Fibroblast of skin of abdomen (primary cell): ENCODE data around the gene IFI27L1. TPM values are rescaled to one million over a fixed set of nuclear protein-coding genes. Genes with fewer than 3 reads are reported as not detected.

ENCODE experiments used
- DNase-seq: peaks from one replicate; pipeline ENCODE4 v3.0.0-alpha.2; 2013
- polyA plus RNA-seq, 2 experiments: library from polyadenylated mRNA; unstranded; fragments of 120-200 nt; gene quantifications; one replicate each; pipeline ENCODE4 v1.2.1, GENCODE V29; 2013; ENCODE audit not compliant: insufficient read length in 2 of 2

The IFI27L1 gene, protein sequence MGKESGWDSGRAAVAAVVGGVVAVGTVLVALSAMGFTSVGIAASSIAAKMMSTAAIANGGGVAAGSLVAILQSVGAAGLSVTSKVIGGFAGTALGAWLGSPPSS
- 22.4 TPM for polyA plus RNA-seq (2013, experiment 1 of 2; ENCODE audit: insufficient read length)
- polyA plus RNA-seq (2013, experiment 2 of 2; ENCODE audit: insufficient read length): 22.4 TPM

DNA sequence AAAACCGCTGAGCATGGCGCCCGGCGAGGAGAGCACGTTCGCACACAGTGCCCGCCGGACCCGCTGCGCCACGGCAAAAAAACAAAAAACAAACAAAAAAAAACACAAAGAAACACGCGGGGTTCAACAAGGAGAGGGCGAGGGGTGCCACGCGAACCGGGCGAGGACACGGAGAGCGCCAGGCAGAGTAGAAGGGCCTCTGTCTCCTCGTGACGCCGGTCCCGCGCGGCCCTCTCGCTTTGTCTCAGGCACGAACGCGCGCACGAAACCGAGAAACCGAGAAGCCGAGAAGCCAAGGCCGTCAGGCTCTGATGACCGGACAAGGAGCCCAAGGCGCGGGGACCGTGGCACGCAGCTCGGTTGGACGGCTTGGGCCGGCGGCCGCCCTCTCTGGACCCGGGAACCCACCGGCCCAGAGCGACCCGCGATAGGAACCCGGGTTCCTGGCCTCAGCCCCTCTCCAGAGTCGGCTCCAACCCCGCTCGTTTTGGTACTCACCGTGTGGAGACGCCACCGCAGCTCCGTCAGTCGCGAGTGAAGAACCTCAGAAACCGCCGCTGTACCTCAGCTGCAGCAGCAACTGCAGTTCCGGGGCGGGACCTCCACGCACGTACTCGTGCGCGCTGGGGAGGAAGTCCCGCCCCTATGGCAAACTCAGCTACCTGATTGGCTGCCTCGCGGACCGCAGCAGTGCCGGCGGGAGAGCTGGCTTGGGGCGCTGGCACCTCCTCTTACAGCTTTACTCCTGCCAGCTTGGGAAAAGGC lies at the start of gene IFI27L1, which contains the start of gene DDX24:
IFI27L1 (plus strand) TSS at position 690 of the 765 bp plus-strand sequence. CDS start 15,628 bp downstream, outside the sequence.
DDX24 (minus strand) TSS at position 582 of the 765 bp plus-strand sequence. CDS start 1,460 bp downstream, outside the sequence.
- DNase-seq: peak; percentile 93

DNA sequence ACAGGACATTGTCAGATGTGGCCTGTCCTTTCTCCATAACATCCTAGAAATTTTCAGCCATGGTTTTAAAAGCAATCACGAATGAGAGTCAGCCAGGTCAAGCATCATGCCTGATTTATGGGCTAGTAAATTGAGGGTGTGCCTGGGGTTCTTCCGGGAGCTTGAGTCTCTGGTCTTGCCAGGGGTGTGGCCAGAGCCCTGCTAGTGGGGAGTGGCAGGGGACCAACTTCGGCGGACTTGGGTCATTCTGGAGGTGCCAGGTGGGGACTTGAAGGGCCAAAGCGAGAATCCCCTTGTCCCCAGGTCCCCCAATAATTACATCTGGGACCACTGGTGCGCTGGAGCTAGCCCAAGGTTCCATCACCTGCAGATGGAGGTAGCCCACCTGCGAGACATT lies 49.2 kb upstream of the IFI27L1 start:
- DNase-seq: no peak

DNA sequence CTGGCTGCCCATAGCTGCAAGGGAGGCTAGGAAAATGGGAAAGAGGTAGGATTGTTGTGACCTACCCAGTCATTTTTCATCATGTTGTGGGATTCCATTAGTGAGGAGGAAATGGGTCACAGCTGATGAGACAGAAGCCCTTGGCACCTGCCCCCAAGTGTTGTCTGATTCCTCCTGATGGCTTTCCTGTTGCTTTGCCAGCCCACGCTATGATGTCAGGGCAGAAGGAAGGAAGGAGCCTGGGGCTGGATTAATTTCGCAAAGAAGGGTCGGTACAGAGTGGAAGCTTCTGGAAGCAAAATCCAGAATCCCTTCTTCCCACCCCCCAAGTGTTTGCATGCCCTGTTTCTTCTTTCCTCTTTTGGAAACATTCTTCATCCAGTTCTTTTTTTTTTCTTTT lies 46.2 kb upstream of the IFI27L1 start:
- DNase-seq: no peak

DNA sequence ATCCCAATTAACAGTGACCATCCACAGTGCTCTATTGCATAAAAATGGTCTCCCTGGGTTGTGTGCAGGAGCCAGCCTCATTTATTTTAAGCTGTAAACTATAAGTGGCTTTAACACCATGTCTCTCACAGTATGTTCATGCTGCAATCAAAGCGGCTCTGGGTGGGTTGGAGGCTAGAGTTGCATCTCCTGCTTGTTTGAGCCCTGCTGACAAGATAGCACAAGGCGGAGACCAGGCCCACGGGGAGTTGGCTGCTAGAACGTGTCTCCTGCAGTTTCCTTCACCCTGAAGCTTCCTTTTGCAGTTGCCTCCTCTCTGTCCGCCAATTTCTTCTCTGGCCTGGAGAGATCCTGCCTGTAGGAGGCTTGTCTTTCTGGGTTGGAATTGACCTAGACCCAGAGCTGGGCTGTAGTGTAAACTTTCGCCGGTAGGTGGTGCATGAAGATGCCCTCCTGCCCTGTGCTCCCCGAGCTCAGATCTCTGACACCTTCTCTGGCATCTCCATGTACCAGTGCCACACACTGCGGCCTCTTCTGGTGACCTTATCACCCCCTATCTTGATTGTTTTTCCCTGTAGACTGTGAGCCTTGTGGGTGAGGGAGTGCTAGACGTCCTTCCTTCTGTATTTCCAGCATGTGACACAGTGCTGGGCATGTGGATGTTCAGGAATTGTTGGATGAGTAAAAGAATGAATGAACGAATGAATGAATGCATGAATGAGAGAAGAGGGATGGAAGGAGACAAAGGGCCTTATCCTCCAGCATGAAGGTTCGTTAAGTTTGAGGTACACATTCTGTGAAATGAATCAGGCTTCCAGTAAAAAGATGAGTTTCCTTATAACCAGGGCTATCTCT lies 44.6 kb upstream of the IFI27L1 start:
- DNase-seq: peak; percentile 58

DNA sequence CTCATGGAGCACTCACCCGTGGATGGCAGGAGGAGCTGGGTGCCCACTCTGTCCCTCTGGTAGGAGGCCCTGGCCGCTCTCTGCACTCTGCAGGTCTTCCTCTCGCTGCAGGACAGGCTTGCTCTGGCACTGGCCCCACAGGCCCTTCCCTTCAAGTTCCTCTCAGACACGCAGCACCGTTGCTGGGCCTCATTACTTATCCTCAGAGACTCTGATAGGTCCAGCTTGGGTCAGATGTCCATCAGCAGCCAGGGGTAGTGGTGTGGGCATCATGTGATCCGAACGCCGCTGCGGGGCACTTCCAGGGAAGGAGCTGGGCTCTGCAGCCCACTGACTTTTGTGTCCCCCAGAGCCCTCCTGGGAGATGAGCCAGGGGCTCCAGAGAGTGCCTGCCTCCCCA lies 43.2 kb upstream of the IFI27L1 start:
- DNase-seq: no peak

DNA sequence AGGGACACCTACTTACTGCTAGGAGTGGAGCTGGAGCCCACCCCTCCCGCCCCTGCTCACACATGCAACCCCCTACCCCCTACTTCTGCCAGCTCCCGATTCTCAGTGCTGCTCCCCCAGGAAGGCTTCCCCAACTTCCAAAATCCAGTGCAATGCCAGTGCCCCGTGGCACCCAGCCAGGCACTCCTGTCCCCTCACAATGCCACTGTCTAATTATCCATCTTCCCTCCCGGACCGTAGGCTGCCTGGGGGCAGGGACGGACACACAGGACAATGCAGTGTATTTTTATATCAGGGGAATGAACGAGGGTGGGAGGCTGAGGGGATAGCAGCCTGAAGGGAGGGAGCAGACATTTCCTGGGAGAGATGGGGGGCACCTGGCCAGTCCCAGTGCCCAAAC lies 42.6 kb upstream of the IFI27L1 start:
- no peak for DNase-seq

DNA sequence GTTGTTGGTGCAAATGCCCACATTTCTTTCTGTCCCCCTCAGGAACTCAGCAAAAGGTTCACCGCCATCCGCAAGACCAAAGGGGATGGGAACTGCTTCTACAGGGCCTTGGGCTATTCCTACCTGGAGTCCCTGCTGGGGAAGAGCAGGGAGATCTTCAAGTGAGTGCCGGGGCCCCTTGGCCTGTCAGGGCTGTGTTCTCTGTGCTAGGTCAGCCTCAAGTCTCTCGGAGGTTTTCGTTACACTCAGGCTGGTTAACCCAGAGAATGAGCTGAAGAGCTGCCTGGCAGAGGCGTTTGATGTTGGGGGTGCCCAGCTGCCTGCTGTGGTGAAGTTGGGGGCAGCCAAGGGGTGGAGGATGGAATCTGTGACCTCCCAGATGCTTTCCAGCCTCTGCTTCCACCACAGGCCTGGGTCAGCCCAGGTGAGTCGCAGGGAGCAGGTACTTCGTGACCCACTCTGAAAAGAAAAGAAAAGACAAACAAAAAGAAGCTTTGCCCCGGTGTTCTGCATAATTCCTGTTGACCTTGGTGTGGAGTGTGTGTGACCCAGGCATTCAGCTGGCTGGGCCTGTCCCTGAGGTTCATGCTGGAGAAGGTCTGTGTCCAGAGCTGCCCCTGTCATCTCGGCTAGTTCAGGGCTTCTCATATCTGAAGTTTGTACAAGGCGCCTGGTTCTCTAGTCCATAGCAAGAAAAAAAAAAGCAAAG lies 42.0 kb upstream of the IFI27L1 start:
- no peak for DNase-seq

DNA sequence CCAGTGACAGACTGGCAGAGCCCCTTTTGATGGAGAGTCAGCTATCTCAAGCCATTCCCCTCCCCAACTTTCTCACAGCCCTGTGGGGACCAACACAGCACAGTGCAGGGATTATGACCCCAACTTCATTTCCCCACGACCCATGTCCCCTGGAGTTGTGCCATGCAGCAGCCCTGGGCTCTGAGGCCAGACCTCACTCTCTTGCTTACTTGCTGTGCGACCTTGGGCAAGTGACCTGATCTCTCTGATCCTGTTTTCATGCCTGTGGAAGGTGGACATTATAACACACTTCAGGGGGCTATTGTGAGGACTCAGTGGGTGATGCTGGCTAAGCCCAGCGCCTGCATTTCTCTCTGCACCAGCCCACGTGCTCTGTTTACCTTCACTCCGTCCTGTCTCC lies 40.9 kb upstream of the IFI27L1 start:
- no peak for DNase-seq

DNA sequence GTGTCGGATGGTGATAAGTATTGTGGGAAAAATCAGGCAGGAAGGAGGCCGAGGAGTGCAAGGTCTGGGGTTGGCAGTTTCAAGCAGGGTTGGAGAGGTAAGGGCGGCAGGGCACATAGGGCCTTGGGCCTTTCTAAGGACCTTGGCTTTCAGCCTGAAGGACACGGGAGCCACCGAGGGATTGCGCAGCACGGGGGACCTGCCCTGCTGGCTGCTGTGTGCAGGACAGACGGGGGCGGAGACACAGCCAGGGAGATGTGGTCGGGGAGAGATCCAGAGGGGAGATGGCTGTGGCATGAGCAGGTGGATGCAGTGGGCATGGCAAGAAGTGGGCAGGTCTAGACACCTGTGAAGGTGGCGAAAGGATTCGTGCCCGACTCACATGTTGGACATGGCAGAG lies 40.3 kb upstream of the IFI27L1 start:
- DNase-seq: no peak

DNA sequence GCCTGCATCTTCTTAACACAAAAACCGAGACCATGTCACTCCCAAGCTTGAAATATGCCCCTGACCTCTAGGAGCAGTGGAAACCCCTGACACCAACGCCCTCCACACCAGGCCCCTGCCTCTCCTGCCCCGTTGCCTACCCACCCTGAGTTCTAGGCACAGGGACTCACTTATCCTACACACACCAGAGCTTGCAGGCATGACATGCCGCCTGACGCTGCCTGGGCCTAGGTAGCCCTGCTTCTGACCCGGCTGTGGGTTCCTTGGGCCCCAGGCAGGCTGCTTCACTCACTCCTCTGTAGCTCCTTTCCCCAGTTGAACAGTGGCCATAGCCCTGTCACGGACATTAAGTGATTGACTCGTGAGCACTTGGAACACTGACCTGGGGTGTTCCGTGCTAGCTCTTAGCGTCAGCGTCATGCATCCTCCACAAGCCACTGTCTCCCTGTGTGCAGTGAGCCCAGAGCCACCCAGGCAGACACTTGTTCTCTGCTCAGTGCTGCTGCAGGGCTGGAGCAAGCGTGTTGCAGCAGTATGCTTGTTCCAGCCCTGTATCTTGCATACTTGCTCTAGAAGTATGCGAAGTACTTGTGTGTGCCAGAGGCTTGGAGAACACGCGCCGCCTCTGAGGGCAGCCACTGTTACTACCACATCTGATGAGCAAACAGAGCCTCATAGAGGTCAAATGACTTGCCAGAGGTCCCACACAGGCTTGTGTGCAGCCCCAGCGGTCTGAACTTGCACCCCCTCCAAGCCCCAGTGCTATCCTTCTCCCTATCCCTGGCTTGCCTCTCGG lies 39.4 kb upstream of the IFI27L1 start:
- DNase-seq: peak; percentile 33

DNA sequence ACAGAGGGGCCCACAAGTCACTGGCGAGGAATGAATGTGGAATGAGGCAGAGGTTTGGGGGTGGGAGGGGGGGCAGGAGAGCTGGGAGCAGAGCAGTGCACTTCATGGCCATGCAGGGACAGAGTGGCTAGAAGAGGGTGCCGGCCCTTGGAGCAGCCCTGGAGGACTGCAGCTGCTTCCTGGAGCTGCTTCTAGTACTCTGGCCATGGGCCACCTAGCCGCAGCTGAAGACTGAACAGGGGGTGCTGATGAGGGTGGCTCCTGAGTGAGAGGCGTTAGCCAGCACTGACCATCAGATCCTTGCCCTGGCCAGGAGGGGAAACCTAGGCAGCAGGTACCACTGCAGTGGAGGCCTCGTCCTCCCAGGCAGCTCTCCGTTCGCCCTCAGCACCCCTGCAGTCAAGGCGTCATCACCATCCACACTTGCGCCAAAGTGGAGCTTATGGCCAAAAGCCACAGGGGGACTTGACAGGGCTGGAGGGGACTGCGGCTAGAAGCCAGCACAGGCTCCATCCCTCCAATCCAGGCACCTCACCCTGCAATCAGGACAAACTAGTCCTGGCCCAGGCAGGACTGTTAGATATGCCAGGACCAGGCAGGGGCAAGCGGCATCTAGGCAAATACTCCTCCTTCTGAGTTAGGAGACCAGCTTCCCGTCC lies 38.5 kb upstream of the IFI27L1 start:
- DNase-seq: no peak

DNA sequence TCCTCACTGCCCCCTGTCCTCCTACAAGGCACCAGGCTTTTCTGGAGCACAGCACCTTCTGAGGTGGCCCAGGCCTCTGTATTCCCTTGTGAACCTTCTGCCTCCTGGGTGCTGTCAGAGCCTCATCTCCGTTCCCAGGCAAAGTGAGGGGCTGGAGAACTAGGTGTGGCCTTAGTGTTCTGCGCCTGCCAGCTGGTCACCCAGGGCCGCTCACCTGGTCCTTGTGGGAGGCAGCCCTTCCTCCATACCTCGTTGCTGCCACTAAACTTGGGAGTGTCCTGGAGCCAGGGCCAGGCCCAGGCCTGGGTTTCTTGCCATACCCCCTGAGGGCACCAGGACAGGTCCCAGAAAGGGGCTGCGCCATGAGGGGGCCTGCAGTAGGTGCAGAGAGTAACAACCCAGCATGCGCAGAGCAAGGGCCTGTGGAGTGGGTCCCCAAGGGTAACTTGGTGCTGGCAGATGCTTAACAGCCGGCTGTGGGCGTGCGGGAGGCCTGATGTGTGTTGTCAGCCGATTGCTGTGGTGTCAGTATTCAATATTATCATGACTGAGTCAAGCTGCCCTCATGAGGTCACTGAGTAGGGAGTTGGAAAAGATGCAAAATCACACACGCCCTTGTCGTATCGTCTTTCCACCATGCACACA lies 37.9 kb upstream of the IFI27L1 start:
- no peak for DNase-seq

DNA sequence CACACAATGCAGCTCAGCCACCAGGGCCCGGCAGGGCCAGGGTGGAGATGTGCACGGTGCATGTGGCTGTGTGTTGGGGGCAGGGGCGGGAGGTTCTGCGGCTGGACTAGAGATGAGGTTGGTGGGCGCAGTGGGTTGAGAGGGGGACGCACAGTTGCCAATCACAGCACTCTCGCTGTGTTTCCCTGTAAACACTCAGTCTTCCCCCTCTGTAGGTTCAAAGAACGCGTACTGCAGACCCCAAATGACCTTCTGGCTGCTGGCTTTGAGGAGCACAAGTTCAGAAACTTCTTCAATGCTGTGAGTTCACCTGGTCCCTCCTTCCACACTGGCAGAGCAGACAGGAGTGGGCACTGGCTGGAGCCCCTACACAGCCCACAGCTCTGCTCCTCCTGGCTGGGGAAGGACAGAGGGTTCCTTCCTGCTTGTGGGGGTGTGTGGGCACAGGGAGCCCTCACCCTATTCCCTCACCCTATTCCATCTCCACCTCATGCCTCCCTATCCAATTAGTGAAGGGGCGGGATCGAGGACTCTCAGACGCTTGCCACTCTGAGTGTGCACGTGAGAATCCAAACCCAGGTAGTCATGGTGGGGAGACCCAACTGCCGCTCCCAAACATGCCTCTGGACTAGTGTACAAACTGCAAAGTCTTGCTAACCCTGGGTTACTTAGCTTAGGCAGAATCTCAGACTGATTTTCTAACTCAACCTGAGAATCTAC lies 37.2 kb upstream of the IFI27L1 start:
- DNase-seq: no peak

DNA sequence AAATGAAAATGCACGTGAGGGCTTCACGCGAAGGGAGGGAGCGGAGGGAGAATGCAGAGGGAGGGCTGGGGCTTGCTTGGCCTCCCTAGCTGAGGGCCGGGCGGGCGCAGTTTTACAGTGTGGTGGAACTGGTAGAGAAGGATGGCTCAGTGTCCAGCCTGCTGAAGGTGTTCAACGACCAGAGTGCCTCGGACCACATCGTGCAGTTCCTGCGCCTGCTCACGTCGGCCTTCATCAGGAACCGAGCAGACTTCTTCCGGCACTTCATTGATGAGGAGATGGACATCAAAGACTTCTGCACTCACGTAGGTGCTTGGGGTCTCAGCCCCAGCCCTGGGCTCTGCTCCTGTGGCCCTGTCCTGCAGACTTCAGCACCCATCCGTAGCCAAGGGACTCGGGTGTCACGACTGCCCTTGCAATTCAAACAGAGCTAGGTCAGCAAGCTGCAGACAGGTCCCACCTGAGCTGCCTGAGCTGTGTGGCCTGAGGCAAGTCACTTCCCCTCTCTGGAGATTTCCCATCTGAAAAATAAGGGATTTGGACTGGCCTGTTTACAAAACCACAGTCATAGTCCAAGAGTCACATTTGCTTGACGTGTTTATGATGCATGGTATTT lies 36.5 kb upstream of the IFI27L1 start:
- DNase-seq: no peak

DNA sequence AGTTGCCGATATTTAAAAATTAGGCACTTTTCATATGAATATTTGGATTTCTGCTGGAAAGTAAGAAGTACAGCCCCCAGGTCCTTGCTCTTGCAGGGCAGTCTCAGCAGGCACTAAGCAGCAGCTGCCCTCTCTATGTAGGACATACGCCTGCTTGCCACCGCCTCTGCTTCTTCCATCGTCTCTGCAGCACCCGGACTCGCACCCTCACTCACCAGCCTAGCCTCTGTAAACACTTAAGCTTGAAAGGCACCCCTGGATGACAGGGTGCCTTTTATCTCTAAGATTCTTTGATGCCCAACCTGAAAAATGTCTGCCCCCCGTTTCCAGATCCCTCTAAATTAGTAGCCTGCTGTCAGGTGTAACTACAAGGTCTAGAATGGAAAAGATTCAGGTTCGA lies 36.0 kb upstream of the IFI27L1 start:
- no peak for DNase-seq

DNA sequence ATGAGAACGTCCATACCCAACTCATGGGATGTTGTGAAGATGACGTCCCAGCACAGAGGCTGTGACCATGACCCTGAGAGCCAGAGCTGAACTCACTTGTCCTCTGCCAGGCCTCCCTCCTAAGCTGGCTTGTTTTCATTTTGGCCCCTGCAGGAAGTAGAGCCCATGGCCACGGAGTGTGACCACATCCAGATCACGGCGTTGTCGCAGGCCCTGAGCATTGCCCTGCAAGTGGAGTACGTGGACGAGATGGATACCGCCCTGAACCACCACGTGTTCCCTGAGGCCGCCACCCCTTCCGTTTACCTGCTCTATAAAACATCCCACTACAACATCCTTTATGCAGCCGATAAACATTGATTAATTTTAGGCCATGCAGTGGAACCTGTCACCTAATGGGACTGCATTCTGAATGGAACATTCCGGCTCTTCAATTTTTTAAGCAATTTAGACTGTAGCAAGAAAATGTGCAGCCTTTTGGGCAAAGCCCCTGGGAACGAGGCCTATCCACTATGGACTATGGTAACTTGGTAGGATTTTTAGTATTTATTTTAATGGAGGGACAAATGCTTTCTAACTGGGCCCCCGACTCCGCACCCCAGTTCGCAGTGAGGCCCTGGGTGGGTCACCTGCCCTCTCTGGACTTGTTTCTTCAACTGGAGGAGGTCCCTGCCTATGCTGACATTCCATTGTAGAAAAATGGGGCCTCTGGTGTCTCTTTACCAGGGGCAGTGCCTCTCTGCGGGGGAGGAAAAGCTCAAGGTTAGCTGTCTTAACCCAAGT lies 35.4 kb upstream of the IFI27L1 start:
- no peak for DNase-seq

DNA sequence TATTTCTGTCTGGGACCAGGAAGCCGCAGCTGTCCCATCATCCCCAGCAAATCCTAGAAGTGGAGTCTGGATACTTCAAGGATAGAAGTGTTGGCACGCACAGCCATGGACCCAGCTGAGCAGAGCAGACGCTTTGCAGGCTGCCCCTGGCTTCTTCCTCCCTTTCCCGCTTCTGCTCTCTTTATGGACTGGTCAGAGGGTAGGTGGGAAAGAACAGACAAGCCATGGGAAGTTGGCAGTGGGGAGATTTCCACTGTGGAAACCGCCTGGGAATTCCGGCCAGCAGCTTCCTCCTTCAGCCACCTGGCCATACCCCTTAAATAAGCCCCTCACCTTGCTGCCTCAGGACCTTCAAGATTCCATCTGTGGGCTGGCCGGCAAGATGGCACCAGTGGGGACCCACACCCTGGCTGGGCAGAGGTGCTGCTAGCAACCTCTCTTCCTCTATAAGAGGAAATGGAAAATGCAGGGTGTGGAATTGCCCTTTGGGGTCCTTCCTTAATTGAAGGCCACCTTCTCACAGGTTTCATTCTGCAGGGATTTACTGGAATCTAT lies 34.3 kb upstream of the IFI27L1 start:
- DNase-seq: no peak

DNA sequence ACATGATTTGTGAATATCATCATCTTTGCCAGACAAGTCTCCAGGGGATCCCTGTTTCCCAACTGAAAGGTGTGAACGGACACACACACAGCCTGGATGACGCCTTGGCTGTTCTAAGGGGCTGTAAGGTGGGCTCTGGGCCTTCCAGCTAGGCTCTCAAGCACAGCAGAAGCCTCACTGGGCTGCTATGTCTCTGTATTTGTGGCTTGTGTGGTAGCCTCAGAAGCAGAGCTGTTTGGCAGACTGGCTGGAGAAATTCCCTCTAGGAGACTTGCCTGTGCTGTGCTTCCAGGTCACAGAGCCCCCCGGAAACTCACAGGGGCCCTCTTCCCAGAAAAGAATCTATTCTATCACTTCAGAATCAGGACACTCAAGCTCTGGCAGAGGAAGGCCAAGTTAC lies 33.5 kb upstream of the IFI27L1 start:
- no peak for DNase-seq
